HG03439 (cell line): ENCODE data around the gene EVI5.
"Not testable (repeated sequence)": the region's sequence is repeated elsewhere in the genome, so short reads cannot be mapped to it uniquely, and the experiment has no call there.

Experiments
- ATAC-seq: cut with Tn5 transposase; IDR thresholded peaks from one replicate; pipeline ENCODE4 v1.9.1; 2021; ENCODE audit warnings: mild to moderate bottlenecking, moderate library complexity; ENCODE audit not compliant: unreplicated experiment

The EVI5 gene

DNA sequence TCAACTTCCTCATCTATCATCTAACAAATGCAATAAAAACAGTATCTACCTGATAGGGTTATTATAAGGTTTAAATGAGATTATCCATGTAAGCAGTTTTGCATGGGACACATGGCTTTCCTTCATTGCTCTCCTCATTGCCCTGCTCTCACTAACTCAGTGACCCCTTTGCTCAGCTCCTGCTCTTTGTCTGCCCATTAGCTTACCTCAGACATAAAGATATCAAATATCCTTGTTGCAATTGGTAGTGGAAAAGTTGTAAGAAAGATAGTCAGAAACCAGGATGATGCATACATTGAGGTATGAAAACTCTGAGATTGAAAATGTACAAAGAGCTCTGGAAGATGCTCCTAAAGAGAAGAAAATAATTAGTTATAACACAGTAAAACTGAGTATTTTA, 89.8 kb downstream of the EVI5 start:
- no peak for ATAC-seq

- no peak for ATAC-seq
Measured at GRCh38 chr1:92691925-92692324, 93.0 kb downstream of the EVI5 start.

DNA sequence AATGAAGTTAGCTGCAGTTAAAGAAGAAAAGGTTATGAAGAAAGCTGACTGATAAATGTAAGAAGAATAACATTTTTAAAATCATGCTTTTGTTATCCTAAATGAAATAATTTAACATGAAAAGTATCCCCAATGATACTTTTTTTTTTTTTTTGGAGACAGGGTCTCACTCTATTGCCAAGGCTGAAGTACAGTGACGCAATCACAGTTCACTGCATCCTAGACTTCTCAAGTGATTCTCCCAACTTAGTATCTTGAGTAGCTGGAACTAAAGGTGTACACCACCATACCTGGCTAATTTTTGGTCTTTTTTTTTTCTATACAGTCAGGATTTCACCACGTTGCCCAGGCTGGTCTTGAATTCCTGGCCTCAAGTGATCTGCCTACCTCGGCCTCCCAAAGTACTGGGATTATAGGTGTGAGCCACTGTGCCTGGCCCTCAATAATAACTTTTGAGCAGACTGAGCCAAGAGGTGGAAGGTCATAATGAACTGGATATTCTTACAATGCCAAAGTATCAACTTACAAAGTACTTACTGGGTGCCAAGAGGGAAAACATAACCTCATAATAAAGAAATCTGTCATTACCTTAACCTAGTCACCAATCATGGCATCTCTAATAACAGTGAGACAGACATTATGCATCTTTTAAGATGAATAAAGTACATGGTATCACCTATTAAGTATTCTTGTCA, 94.5 kb downstream of the EVI5 start:
- ATAC-seq: no peak

GRCh38 chr1:92679980-92680379, 104.9 kb downstream of the EVI5 start:
- ATAC-seq: no peak

- no peak for ATAC-seq
Measured at GRCh38 chr1:92663775-92664174, 121.1 kb downstream of the EVI5 start.

- ATAC-seq: no peak
Measured at GRCh38 chr1:92662048-92662447, 122.9 kb downstream of the EVI5 start.

GRCh38 chr1:92657701-92658100, 127.2 kb downstream of the EVI5 start:
- no peak for ATAC-seq

GRCh38 chr1:92655197-92655801, 129.6 kb downstream of the EVI5 start:
- ATAC-seq: no peak

GRCh38 chr1:92653605-92654381, 131.1 kb downstream of the EVI5 start:
- no peak for ATAC-seq

- not testable (repeated sequence) for ATAC-seq
Measured at GRCh38 chr1:92640686-92641085, 144.2 kb downstream of the EVI5 start.

DNA sequence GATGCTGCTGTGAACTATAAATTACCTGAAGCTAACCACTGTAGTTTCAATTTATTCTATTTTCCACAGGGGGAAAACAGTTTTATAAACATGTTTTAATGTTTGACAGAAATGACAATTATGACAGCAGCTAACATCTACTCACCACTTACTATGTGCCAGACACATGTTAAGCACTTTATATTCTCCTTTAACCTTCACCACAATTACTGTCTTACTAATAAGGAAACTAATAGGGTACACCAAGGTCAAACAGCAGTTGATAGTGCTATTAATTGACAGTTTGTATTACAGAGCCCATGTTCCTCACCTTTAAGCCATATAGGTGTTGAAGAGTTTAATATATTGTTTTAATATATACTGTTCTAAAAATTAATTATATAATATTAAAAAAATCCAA, 146.4 kb downstream of the EVI5 start:
- no peak for ATAC-seq

- ATAC-seq: not testable (repeated sequence)
Measured at GRCh38 chr1:92635203-92635602, 149.7 kb downstream of the EVI5 start.

GRCh38 chr1:92623187-92623778, 161.6 kb downstream of the EVI5 start:
- ATAC-seq: no peak

- ATAC-seq: no peak
Measured at GRCh38 chr1:92619466-92620189, 165.3 kb downstream of the EVI5 start.

- no peak for ATAC-seq
Measured at GRCh38 chr1:92601044-92601443, 183.9 kb downstream of the EVI5 start.

DNA sequence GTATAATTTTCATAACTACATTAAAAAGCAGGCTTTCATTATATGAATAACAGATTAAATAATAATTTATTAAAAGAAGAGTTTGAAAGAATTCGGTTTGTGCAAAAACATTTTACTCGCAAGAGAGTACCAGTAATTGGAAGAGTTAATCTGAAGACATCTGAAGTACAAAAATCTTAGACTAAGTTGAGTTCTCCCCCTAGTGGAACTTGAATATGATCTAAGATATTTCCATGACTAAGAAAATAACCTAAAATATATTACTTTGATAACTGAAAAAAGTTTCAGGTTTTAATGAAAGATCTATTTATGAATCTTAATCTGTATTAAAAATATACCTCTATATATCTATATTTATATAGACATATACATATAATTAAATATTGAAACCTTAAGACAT, 185.7 kb downstream of the EVI5 start:
- ATAC-seq: no peak

- ATAC-seq: not testable (repeated sequence)
Measured at GRCh38 chr1:92589361-92589760, 195.5 kb downstream of the EVI5 start.

- no peak for ATAC-seq
Measured at GRCh38 chr1:92587445-92587844, 197.5 kb downstream of the EVI5 start.

GRCh38 chr1:92585831-92586230, 199.1 kb downstream of the EVI5 start:
- ATAC-seq: no peak

- not testable (repeated sequence) for ATAC-seq
Measured at GRCh38 chr1:92584810-92585209, 200.1 kb downstream of the EVI5 start.
